ENCODE data around the gene DCUN1D1.

The DCUN1D1 gene

DNA sequence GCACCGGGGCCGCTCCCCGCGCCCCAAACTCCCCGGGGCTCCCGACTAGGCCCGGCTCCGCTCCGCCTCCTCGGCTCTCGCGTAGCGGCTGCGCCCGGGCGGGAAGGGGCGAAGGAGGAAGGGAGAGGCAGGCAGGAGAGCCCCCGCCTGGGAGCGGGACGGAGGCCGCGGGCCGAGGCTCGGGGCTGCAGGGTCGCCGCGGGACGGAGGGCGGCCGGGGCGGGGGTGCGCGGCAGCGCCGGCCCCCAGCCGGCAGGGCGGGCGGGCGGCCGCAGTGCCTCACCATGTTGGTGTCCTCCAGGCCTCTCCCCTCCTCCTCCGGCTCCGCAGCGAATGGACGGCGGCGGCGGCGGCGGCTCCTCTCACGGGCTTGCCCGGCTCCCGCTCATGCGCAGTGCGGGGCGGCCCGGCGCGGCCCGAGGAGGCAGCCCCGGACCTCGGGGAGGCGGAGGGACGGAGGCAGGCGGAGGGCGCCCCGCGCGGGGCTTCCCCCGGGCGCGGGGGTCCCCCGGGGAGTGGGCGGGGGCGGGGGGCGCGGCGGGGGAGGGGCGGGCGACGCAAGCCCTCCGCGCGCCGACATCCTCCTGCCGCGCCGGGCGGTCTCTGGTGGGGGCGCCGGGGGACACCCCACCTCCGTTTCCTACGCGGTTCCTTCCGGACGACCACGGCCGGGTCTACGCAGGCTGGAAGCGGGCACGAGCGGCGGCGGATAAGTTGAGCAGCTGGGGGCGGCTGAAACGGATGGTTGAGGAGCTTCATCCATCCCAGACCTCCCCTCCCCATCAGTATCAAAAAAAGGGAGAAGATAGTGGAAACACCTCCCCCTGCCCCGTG is at the start of gene DCUN1D1:
DCUN1D1 (minus strand) TSS at position 335 of the 834 bp plus-strand sequence; CDS start at position 286, 49 bp downstream.
- Histone ChIP-seq H3K4me3 (ENCODE audit: low read depth in 1 of 2, low read length in 2 of 2) (peak within 1 kb of the TSS; percentile 79 to 81), H3K9me3 (ENCODE audit: control insufficient read depth in 1 of 2, low read length in 2 of 2) (no peaks in the 10 kb centered on the region), H3K4me1 (ENCODE audit: control insufficient read depth in 1 of 2, insufficient read depth in 2 of 2, low read length in 2 of 2) (peaks cover 3 to 15% of the 10 kb centered on the region in 2 donors), H3K27me3 (ENCODE audit: low read depth, low read length) (no peaks in the 10 kb centered on the region), H3K36me3 (ENCODE audit: control insufficient read depth in 1 of 2, insufficient read depth in 2 of 2, low read length in 2 of 2) (no peaks in the 10 kb centered on the region), H3K27ac (ENCODE audit: low read length) (peak within 1 kb of the TSS; percentile 58)

DNA sequence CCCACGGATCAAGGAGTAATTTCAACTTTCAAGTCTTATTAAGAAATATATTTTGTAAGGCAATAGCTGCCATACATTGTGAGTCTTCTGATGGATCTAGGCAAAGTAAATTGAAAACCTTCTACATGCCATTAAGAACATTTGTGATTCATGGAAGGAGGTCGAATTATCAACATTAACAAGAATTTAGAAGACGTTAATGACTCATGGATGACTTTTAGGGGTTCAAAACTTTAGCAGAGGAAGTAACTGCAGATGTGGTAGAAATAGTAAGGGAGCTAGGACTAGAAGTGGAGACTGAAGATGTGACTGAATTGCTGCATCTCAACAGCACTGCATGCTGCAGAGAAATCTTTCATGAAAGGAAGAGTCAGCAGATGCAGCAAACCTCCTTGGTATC is 48.1 kb upstream of the DCUN1D1 start:
- Histone ChIP-seq H3K4me1 (ENCODE audit: control insufficient read depth in 1 of 2, insufficient read depth in 2 of 2, low read length in 2 of 2) (no peaks in the 10 kb centered on the region), H3K36me3 (ENCODE audit: control insufficient read depth in 1 of 2, insufficient read depth in 2 of 2, low read length in 2 of 2) (peaks cover 22 to 43% of the 10 kb centered on the region in 2 donors), H3K27me3 (ENCODE audit: low read depth, low read length) (no peaks in the 10 kb centered on the region), H3K27ac (ENCODE audit: low read length) (no peak overlapping the region), H3K4me3 (ENCODE audit: low read depth in 1 of 2, low read length in 2 of 2) (no peak overlapping the region), H3K9me3 (ENCODE audit: control insufficient read depth in 1 of 2, low read length in 2 of 2) (peaks cover 0 to 7% of the 10 kb centered on the region in 2 donors)

DNA sequence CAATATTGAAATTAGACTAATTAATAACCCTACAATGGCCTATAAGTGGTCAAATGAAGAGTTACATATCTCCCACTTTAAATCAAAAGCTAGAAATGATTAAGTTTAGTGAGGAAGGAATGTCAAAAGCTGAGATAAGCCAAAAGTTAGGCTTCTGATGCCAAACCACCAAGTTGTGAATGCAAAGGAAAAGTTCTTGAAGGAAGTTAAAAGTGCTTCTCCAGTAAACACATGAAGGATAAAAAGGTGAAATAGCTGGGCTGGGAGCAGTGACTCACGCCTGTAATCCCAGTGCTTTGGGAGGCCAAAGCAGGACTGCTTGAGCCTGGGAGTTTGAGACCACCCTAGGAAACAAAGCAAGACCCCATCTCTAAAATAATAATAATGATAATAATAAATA is 46.9 kb upstream of the DCUN1D1 start:
- peaks cover 0 to 7% of the 10 kb centered on the region in 2 donors for H3K9me3 ChIP-seq (ENCODE audit: control insufficient read depth in 1 of 2, low read length in 2 of 2)
- no peaks in the 10 kb centered on the region for H3K27me3 ChIP-seq (ENCODE audit: low read depth, low read length)
- no peak overlapping the region for H3K4me3 ChIP-seq (ENCODE audit: low read depth in 1 of 2, low read length in 2 of 2)
- H3K36me3 ChIP-seq (ENCODE audit: control insufficient read depth in 1 of 2, insufficient read depth in 2 of 2, low read length in 2 of 2), result peaks cover 13 to 43% of the 10 kb centered on the region in 2 donors
- H3K4me1 ChIP-seq (ENCODE audit: control insufficient read depth in 1 of 2, insufficient read depth in 2 of 2, low read length in 2 of 2), result no peaks in the 10 kb centered on the region
- H3K27ac ChIP-seq (ENCODE audit: low read length), result no peak overlapping the region

DNA sequence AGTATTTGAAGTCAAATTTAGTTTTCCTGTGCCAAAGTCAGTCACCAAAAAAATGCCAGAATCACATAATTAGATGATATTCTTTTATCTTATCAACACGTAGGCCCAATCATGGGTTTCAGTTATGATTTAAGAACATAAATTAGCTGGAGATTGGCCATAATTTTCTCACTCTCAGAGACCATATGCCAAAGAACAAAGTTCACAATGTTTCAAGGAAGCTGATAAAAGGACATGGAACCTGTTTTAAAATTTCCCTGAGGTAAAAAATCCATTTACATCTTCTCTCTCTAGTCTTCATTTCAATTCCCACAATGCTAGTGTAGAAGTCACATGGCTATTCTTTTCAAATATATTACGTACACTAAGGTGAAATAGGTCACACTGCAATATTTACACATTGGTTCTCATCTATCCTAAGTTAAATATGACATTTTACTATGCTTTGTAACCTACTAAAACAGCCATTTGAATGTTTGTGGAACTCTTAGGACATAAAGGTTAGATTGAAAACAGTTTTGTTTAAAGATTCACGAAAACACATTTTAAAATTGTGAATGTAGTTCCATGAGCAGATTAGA is 42.7 kb upstream of the DCUN1D1 start:
- Histone ChIP-seq H3K4me1 (ENCODE audit: control insufficient read depth in 1 of 2, insufficient read depth in 2 of 2, low read length in 2 of 2) (no peaks in the 10 kb centered on the region), H3K36me3 (ENCODE audit: control insufficient read depth in 1 of 2, insufficient read depth in 2 of 2, low read length in 2 of 2) (peaks cover 17 to 50% of the 10 kb centered on the region in 2 donors)

DNA sequence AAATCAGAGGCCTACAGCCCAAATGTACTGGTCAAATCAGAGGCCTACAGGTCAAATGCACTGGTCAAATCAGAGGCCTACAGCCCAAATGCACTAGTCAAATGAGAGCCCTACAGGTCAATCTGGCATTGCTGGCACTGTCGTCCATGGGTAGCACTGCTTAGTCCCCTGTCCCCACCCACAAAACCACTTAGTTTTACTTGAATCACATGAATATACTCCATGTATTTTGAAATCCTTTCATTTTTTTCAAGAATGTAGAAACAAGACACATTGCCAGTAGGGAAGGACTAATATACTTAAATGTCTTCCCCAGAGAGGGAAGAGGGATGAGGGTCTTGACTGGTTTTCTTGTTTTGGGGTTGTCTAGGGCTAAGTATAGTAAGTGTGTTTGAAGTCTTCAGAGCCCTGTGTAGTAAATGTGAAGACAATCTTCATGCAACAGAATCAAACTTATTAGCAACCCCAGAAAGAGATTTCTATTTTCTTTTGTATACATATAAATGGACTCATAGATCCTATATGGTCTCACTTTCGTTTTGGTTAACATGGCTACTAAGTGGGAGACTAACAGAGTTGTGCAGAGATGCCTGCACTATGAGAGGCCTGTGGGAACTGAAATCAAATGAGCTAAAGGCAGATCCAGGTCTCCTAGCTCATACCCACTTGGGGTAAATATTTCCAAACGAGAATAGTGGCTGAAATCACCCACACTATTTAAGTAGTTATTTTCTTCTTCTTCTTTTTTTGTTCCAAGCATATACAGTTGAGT is 38.3 kb upstream of the DCUN1D1 start:
- Histone ChIP-seq H3K4me1 (ENCODE audit: control insufficient read depth in 1 of 2, insufficient read depth in 2 of 2, low read length in 2 of 2) (no peaks in the 10 kb centered on the region), H3K9me3 (ENCODE audit: control insufficient read depth in 1 of 2, low read length in 2 of 2) (no peaks in the 10 kb centered on the region), H3K4me3 (ENCODE audit: low read depth in 1 of 2, low read length in 2 of 2) (no peak overlapping the region), H3K36me3 (ENCODE audit: control insufficient read depth in 1 of 2, insufficient read depth in 2 of 2, low read length in 2 of 2) (peaks cover 32 to 67% of the 10 kb centered on the region in 2 donors), H3K27me3 (ENCODE audit: low read depth, low read length) (no peaks in the 10 kb centered on the region), H3K27ac (ENCODE audit: low read length) (no peak overlapping the region)

More for the DNA sequence above, 42.7 kb upstream of the DCUN1D1 start:
- Histone ChIP-seq H3K27ac (ENCODE audit: low read length) (no peak overlapping the region), H3K27me3 (ENCODE audit: low read depth, low read length) (no peaks in the 10 kb centered on the region), H3K9me3 (ENCODE audit: control insufficient read depth in 1 of 2, low read length in 2 of 2) (peaks cover 0 to under 1% of the 10 kb centered on the region in 2 donors), H3K4me3 (ENCODE audit: low read depth in 1 of 2, low read length in 2 of 2) (no peak overlapping the region)

DNA sequence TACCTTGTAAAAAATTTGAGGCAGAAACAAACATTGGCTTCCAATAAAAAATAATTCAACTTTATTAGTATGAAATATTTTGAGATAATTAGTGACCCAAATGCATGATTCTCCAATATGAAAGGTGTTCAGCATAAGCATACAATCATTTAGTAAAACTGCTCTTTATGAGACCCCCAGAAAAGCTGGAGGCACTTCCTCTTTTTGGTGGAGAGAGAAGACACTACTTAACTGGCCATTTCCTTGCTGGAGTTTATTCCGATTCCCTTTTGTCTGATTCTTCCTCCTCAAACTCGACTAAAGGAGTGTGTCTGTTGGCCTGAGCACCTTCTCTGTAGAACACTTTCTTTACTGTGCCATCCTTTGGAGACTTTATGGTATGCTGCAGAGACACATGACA is 34.8 kb upstream of the DCUN1D1 start:
- H3K27me3 ChIP-seq (ENCODE audit: low read depth, low read length), result no peaks in the 10 kb centered on the region

DNA sequence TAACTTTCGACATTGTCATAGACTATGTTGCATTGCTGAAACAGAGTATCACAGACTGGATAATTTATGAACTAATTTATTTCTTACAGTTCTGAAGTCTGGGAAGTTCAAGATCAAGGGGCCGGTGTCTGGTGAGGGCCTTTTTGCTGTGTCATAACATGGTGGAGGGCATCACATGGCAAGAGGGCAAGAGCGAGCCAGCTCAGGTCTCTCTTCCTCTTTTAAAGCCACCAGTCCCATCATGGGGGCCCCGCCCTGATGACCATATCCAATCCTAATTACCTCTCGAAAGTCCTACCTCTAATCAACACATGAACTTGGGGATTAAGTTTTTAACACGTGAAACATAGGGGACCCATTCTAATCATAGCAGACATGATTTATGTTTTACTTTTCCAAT is 33.5 kb upstream of the DCUN1D1 start:
- Histone ChIP-seq H3K9me3 (ENCODE audit: control insufficient read depth in 1 of 2, low read length in 2 of 2) (no peaks in the 10 kb centered on the region), H3K4me3 (ENCODE audit: low read depth in 1 of 2, low read length in 2 of 2) (no peak overlapping the region), H3K27me3 (ENCODE audit: low read depth, low read length) (no peaks in the 10 kb centered on the region), H3K27ac (ENCODE audit: low read length) (no peak overlapping the region), H3K4me1 (ENCODE audit: control insufficient read depth in 1 of 2, insufficient read depth in 2 of 2, low read length in 2 of 2) (no peaks in the 10 kb centered on the region), H3K36me3 (ENCODE audit: control insufficient read depth in 1 of 2, insufficient read depth in 2 of 2, low read length in 2 of 2) (peaks cover 15 to 31% of the 10 kb centered on the region in 2 donors)

More for the DNA sequence above, 34.8 kb upstream of the DCUN1D1 start:
- no peak overlapping the region for H3K4me3 ChIP-seq (ENCODE audit: low read depth in 1 of 2, low read length in 2 of 2)
- peaks cover 22 to 44% of the 10 kb centered on the region in 2 donors for H3K36me3 ChIP-seq (ENCODE audit: control insufficient read depth in 1 of 2, insufficient read depth in 2 of 2, low read length in 2 of 2)
- no peaks in the 10 kb centered on the region for H3K4me1 ChIP-seq (ENCODE audit: control insufficient read depth in 1 of 2, insufficient read depth in 2 of 2, low read length in 2 of 2)
- no peaks in the 10 kb centered on the region for H3K9me3 ChIP-seq (ENCODE audit: control insufficient read depth in 1 of 2, low read length in 2 of 2)
- no peak overlapping the region for H3K27ac ChIP-seq (ENCODE audit: low read length)

DNA sequence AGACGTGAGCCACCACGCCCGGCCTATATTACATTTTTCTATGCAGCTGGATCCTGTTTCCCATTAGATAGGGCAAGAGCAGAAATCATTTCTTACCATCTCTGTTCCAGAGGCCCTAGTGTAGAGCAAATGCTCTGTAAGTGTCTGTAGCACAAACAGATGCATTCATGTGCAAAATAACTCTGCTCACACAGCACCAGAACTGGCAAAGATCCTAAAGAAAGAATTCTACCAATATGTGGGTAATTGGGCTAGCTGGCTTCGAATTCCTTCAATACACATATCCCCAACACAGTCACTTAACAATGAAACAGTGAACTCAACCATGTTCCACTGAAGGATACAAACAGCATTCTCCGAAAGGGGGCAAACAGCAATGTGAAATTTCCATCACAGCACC is 32.7 kb upstream of the DCUN1D1 start:
- H3K9me3 ChIP-seq (ENCODE audit: control insufficient read depth in 1 of 2, low read length in 2 of 2), result no peaks in the 10 kb centered on the region
- no peak overlapping the region for H3K27ac ChIP-seq (ENCODE audit: low read length)
- H3K4me3 ChIP-seq (ENCODE audit: low read depth in 1 of 2, low read length in 2 of 2), result no peak overlapping the region
- H3K4me1 ChIP-seq (ENCODE audit: control insufficient read depth in 1 of 2, insufficient read depth in 2 of 2, low read length in 2 of 2), result no peaks in the 10 kb centered on the region
- H3K27me3 ChIP-seq (ENCODE audit: low read depth, low read length), result no peaks in the 10 kb centered on the region
- H3K36me3 ChIP-seq (ENCODE audit: control insufficient read depth in 1 of 2, insufficient read depth in 2 of 2, low read length in 2 of 2), result peaks cover 15 to 25% of the 10 kb centered on the region in 2 donors

DNA sequence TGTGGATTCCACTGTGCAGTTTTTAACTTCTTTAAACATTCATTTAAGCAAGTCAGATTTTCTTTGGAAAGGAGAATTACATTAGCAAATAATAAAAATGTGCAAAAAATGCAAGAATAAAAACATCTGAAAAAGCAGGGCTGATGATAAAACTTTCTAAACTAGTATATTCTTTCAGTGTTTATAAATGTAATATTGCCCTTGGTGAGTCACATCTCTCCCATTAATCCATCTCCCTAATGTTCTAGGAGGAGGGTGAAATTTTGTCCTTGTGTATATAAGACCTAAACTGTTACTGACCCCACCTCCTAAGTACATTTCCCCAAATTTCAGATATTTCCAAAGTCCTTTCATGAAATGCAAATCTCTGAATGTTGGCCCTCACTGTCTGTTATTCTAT is 28.5 kb upstream of the DCUN1D1 start:
- no peaks in the 10 kb centered on the region for H3K4me1 ChIP-seq (ENCODE audit: control insufficient read depth in 1 of 2, insufficient read depth in 2 of 2, low read length in 2 of 2)
- H3K36me3 ChIP-seq (ENCODE audit: control insufficient read depth in 1 of 2, insufficient read depth in 2 of 2, low read length in 2 of 2), result peaks cover 0 to under 1% of the 10 kb centered on the region in 2 donors
- H3K27me3 ChIP-seq (ENCODE audit: low read depth, low read length), result no peaks in the 10 kb centered on the region
- no peak overlapping the region for H3K4me3 ChIP-seq (ENCODE audit: low read depth in 1 of 2, low read length in 2 of 2)
- no peaks in the 10 kb centered on the region for H3K9me3 ChIP-seq (ENCODE audit: control insufficient read depth in 1 of 2, low read length in 2 of 2)
- H3K27ac ChIP-seq (ENCODE audit: low read length), result no peak overlapping the region

DNA sequence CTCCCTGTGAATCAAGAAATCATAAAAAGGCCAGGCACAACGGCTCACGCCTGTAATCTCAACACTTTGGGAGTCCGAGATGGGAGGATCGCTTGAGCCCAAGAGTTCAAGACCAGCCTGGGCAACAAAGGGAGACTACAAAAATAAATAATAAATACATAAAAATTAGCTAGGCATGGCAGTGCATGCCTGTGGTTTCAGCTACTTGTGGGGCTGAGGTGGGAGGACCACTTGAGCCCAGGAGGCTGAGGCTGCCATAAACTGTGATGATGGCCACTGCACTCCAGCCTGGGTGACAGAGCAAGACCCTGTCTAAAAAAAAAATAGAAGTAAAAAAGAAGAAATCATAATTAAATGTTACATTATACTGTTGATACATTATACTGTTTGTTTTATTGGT is 28.0 kb upstream of the DCUN1D1 start:
- H3K27me3 ChIP-seq (ENCODE audit: low read depth, low read length), result no peaks in the 10 kb centered on the region
- H3K9me3 ChIP-seq (ENCODE audit: control insufficient read depth in 1 of 2, low read length in 2 of 2), result no peaks in the 10 kb centered on the region
- H3K27ac ChIP-seq (ENCODE audit: low read length), result no peak overlapping the region
- H3K4me3 ChIP-seq (ENCODE audit: low read depth in 1 of 2, low read length in 2 of 2), result no peak overlapping the region
- H3K4me1 ChIP-seq (ENCODE audit: control insufficient read depth in 1 of 2, insufficient read depth in 2 of 2, low read length in 2 of 2), result no peaks in the 10 kb centered on the region
- H3K36me3 ChIP-seq (ENCODE audit: control insufficient read depth in 1 of 2, insufficient read depth in 2 of 2, low read length in 2 of 2), result no peaks in the 10 kb centered on the region

DNA sequence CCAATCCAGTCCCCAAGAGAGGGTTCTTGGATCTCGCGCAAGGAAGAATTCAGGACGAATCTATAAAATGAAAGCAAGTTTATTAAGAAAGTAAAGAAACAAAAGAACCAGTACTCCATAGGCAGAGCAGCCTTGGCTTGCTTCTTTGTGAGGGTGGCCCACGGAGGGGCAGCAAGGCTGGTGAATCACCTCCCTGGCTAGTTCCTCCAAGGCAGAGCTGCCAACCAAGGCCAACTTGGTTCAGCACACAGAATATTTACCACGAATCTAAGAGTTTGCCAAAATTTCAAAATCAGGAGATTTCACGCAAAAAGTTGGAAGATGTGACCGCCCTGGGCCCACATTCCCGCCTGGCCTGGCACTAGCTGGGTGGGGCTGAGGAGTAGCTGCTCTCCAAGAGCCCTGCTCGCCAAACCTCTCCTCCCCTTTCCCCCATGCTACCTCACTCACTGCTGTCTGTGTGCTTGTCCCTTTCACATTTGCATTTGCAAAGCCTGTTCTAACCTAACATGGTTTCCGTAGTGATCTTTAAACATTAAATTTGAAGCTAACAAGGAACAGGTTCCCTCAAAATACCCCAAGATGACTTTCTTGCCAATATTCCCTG is 26.2 kb upstream of the DCUN1D1 start:
- H3K9me3 ChIP-seq (ENCODE audit: control insufficient read depth in 1 of 2, low read length in 2 of 2), result no peaks in the 10 kb centered on the region
- no peak overlapping the region for H3K27ac ChIP-seq (ENCODE audit: low read length)
- no peaks in the 10 kb centered on the region for H3K36me3 ChIP-seq (ENCODE audit: control insufficient read depth in 1 of 2, insufficient read depth in 2 of 2, low read length in 2 of 2)
- no peaks in the 10 kb centered on the region for H3K4me1 ChIP-seq (ENCODE audit: control insufficient read depth in 1 of 2, insufficient read depth in 2 of 2, low read length in 2 of 2)
- no peaks in the 10 kb centered on the region for H3K27me3 ChIP-seq (ENCODE audit: low read depth, low read length)
- no peak overlapping the region for H3K4me3 ChIP-seq (ENCODE audit: low read depth in 1 of 2, low read length in 2 of 2)
